HG02970 (cell line): ENCODE measurements around the gene PCDHGA12.
"Not testable (repeated sequence)": the region's sequence is repeated elsewhere in the genome, so short reads cannot be mapped to it uniquely, and the experiment has no call there.

Experiments
- ATAC-seq: cut with Tn5 transposase; IDR thresholded peaks from one replicate; pipeline ENCODE4 v1.9.1; 2021; ENCODE audit warnings: mild to moderate bottlenecking, moderate library complexity, moderate number of reproducible peaks; ENCODE audit not compliant: unreplicated experiment, low FRiP score

PCDHGA12 gene

DNA sequence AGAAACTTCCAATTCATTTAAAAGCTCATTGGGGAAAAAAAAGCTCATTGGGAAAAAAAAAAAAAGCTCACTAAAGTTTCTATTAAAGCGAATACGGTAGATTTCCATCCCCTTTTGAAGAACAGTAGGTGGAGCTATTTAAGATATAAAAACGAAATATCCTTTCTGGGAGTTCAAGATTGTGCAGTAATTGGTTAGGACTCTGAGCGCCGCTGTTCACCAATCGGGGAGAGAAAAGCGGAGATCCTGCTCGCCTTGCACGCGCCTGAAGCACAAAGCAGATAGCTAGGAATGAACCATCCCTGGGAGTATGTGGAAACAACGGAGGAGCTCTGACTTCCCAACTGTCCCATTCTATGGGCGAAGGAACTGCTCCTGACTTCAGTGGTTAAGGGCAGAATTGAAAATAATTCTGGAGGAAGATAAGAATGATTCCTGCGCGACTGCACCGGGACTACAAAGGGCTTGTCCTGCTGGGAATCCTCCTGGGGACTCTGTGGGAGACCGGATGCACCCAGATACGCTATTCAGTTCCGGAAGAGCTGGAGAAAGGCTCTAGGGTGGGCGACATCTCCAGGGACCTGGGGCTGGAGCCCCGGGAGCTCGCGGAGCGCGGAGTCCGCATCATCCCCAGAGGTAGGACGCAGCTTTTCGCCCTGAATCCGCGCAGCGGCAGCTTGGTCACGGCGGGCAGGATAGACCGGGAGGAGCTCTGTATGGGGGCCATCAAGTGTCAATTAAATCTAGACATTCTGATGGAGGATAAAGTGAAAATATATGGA lies at the start of gene PCDHGA12:
TSS of gene PCDHGA12 (plus strand) at position 176 of the 782 bp plus-strand sequence. CDS start at position 429, 253 bp downstream.
- ATAC-seq, result no peak

DNA sequence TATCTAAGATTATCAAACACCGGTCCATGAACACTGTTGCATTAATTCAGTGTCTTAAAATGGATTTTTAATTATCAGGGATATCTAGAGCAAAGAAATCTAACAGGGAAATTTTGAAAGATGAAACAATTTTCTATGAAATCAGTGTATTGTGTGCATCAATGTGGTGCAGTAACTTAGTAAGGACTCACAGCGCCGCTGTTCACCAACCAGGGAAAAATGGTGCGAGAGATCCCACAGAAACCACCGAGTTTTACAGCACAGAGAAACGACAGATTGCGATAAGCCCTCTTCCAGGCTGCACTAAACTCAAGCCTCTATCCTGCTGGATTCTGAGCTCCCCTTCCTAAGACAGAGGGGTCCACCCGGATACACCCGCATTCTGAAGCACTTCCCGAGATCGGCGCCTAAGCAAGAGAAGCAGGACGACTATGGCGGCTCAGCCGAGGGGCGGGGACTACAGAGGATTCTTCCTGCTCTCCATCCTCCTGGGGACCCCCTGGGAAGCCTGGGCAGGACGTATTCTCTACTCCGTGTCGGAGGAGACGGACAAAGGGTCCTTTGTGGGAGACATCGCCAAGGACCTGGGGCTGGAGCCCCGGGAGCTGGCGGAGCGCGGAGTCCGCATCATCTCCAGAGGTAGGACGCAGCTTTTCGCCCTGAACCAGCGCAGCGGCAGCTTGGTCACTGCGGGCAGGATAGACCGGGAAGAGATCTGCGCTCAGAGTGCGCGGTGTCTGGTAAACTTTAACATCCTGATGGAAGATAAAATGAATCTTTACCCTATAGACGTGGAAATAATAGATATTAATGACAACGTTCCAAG lies 47.6 kb upstream of the PCDHGA12 start, which contains the start of gene PCDHGA7:
TSS of gene PCDHGA7 (plus strand) at position 274 of the 826 bp plus-strand sequence. CDS start at position 432, 158 bp downstream.
- no peak for ATAC-seq

DNA sequence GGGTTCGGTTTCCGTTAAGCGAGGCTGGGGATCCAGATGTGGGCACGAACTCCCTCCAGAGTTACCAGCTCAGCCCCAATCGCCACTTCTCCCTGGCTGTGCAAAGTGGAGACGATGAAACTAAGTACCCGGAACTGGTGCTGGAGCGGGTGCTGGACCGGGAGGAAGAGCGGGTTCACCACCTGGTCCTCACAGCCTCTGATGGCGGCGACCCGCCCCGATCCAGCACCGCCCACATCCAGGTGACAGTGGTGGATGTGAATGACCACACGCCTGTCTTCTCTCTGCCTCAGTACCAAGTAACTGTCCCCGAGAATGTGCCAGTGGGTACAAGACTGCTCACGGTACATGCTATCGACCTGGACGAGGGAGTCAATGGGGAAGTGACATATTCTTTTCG lies 47.0 kb upstream of the PCDHGA12 start:
- no peak for ATAC-seq

DNA sequence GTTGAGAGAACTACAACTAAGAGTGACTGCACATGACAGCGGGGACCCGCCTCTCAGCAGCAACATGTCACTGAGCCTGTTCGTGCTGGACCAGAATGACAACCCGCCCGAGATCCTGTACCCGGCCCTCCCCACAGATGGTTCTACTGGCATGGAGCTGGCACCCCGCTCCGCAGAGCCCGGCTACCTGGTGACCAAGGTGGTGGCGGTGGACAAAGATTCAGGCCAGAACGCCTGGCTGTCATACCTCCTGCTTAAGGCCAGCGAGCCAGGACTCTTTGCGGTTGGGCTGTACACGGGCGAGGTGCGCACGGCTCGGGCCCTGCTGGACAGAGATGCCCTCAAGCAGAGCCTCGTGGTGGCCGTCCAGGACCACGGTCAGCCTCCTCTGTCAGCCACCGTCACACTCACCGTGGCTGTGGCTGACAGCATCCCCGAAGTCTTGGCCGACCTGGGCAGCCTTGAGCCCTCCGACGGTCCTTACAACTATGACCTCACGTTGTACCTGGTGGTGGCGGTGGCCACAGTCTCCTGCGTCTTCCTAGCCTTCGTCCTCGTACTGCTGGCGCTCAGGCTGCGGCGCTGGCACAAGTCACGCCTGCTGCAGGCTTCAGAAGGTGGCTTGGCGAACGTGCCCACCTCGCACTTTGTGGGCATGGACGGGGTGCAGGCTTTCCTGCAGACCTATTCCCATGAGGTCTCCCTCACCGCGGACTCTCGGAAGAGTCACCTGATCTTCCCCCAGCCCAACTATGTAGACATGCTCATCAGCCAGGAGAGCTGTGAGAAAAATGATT lies 45.6 kb upstream of the PCDHGA12 start:
- no peak for ATAC-seq

DNA sequence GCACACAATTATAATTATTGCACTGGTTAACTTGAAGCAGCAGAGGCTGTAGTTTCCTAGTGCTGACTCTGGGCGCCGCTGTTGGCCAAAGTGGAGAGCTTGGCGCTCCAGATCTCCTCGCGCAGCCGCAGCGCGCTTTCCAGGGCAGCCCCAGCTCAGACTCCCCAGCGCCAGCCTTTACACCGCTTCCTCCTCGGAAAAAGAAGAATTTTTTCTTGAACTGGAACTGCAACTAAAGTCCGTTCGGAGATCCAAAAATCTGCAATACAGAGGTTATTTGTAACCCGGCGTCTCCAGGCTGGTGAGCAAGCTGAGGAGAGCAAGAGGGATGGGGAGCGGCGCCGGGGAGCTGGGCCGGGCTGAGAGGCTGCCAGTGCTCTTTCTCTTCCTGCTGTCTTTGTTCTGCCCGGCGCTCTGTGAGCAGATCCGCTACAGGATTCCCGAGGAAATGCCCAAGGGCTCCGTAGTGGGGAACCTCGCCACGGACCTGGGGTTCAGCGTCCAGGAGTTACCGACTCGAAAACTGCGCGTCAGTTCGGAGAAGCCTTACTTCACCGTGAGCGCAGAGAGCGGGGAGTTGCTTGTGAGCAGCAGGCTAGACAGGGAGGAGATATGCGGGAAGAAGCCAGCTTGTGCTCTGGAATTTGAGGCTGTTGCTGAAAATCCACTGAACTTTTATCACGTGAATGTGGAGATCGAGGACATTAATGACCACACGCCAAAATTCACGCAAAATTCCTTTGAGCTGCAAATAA lies 42.6 kb upstream of the PCDHGA12 start, which contains the start of gene PCDHGB4:
TSS of gene PCDHGB4 (plus strand) at position 142 of the 755 bp plus-strand sequence. CDS start at position 329, 187 bp downstream.
- not testable (repeated sequence) for ATAC-seq

DNA sequence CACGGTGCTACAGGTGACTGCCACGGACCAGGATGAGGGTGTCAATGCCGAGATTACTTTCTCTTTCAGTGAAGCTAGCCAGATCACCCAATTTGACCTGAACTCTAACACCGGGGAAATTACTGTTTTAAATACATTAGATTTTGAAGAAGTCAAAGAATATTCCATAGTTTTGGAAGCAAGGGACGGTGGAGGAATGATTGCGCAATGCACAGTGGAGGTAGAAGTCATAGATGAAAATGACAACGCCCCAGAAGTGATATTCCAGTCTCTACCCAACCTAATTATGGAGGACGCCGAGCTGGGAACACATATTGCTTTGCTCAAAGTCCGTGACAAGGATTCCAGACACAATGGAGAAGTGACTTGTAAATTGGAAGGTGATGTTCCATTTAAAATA lies 41.6 kb upstream of the PCDHGA12 start:
- no peak for ATAC-seq

DNA sequence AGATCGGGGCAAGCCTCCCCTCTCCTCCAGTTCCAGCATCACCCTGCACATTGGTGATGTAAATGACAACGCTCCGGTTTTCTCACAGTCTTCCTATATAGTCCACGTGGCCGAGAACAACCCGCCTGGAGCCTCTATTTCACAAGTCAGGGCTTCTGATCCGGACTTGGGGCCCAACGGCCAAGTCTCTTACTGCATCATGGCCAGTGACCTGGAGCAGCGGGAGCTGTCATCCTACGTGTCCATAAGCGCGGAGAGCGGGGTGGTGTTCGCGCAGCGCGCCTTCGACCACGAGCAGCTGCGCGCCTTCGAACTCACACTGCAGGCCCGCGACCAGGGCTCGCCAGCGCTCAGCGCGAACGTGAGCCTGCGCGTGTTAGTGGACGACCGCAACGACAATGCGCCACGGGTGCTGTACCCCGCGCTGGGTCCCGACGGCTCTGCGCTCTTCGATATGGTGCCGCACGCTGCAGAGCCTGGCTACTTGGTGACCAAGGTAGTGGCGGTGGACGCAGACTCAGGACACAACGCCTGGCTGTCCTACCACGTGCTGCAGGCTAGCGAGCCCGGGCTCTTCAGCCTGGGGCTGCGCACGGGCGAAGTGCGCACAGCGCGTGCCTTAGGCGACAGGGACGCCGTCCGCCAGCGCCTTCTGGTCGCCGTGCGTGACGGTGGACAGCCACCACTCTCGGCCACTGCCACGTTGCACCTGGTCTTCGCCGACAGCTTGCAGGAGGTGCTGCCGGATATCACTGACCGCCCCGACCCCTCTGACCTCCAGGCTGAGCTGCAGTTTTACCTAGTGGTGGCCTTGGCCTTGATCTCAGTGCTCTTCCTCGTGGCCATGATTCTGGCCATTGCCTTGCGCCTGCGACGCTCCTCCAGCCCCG lies 40.9 kb upstream of the PCDHGA12 start:
- ATAC-seq, result no peak

DNA sequence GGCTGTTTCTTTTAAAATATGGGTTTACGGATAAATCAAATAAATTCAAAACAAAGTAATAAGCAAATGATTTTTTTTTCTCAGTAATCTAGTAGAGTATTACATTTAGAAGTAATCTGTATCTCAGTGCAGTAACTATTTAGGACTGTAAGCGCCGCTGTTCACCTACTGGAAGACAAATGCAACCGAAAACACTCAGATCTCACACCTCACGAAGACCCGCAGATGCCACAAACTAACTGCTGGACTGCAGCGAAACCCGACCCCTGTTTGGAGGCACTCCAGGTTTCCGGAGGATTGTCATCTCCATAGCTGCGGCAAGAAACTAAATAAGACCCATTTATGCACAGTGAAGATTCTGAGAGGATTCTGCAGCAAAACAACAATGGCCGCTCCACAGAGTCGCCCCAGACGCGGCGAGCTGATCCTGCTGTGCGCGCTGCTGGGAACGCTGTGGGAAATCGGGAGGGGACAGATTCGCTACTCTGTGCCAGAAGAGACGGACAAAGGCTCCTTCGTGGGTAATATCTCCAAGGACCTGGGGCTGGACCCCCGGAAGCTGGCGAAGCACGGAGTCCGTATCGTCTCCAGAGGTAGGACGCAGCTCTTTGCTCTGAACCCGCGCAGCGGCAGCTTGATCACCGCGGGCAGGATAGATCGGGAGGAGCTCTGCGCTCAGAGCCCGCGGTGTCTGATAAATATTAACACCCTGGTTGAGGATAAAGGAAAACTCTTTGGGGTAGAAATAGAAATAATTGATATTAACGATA lies 37.7 kb upstream of the PCDHGA12 start, which contains the start of gene PCDHGA8:
TSS of gene PCDHGA8 (plus strand) at position 205 of the 770 bp plus-strand sequence. CDS start at position 386, 181 bp downstream.
- ATAC-seq, result no peak

DNA sequence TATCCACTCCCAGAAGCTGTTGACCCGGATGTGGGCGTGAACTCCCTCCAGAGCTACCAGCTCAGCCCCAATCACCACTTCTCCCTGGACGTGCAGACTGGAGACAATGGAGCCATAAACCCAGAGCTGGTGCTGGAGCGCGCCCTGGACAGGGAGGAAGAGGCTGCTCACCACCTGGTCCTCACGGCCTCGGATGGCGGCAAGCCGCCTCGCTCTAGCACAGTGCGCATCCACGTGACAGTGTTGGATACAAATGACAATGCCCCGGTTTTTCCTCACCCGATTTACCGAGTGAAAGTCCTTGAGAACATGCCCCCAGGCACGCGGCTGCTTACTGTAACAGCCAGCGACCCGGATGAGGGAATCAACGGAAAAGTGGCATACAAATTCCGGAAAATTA lies 37.0 kb upstream of the PCDHGA12 start:
- no peak for ATAC-seq

DNA sequence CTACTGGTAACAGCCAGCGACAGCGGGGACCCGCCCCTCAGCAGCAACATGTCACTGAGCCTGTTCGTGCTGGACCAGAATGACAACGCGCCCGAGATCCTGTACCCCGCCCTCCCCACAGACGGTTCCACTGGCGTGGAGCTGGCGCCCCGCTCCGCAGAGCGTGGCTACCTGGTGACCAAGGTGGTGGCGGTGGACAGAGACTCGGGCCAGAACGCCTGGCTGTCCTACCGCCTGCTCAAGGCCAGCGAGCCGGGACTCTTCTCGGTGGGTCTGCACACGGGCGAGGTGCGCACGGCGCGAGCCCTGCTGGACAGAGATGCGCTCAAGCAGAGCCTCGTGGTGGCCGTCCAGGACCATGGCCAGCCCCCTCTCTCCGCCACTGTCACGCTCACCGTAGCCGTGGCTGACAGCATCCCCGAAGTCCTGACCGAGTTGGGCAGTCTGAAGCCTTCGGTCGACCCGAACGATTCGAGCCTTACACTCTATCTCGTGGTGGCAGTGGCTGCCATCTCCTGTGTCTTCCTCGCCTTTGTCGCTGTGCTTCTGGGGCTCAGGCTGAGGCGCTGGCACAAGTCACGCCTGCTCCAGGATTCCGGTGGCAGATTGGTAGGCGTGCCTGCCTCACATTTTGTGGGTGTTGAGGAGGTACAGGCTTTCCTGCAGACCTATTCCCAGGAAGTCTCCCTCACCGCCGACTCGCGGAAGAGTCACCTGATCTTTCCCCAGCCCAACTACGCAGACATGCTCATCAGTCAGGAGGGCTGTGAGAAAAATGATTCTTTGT lies 35.7 kb upstream of the PCDHGA12 start:
- ATAC-seq, result not testable (repeated sequence)

DNA sequence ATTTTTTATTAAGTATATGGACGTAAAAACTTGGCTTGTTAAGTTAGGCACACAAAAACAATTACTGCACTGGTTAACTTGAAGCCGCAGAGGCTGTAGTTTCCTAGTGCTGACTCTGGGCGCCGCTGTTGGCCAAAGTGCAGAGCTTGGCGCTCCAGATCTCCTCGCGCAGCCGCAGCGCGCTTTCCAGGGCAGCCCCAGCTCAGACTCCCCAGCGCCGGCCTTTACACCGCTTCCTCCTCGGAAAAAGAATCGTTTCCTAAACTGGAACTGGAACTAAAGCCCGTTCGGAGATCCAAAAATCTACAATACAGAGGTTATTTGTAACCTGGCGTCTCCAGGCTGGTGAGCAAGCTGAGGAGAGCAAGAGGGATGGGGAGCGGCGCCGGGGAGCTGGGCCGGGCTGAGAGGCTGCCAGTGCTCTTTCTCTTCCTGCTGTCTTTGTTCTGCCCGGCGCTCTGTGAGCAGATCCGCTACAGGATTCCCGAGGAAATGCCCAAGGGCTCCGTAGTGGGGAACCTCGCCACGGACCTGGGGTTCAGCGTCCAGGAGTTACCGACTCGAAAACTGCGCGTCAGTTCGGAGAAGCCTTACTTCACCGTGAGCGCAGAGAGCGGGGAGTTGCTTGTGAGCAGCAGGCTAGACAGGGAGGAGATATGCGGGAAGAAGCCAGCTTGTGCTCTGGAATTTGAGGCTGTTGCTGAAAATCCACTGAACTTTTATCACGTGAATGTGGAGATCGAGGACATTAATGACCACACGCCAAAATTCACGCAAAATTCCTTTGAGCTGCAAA lies 32.4 kb upstream of the PCDHGA12 start, which contains the start of gene PCDHGB5:
TSS of gene PCDHGB5 (plus strand) at position 192 of the 796 bp plus-strand sequence. CDS start at position 373, 181 bp downstream.
- not testable (repeated sequence) for ATAC-seq

DNA sequence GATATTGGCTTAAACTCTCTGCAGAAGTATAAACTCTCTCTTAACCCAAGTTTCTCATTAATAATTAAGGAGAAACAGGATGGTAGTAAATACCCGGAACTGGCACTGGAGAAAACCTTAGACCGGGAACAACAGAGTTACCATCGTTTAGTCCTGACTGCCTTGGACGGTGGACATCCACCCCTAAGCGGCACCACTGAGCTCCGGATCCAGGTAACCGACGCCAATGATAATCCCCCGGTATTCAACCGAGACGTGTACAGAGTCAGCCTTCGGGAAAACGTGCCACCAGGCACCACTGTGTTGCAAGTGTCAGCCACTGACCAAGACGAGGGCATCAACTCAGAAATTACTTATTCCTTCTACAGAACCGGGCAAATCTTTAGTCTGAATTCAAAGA lies 31.7 kb upstream of the PCDHGA12 start:
- no peak for ATAC-seq

DNA sequence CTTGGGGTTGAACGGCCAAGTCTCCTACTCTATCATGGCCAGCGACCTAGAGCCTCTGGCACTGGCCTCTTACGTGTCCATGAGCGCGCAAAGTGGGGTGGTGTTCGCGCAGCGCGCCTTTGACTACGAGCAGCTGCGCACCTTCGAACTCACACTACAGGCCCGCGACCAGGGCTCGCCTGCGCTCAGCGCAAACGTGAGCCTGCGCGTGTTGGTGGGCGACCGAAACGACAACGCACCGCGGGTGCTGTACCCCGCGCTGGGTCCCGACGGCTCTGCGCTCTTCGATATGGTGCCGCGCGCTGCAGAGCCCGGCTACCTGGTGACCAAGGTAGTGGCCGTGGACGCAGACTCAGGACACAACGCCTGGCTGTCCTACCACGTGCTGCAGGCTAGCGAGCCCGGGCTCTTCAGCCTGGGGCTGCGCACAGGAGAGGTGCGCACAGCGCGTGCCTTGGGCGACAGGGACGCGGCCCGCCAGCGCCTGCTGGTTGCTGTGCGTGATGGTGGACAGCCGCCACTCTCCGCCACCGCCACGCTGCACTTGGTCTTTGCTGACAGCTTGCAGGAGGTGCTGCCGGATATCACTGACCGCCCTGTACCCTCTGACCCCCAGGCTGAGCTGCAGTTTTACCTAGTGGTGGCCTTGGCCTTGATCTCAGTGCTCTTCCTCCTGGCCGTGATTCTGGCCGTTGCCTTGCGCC lies 30.6 kb upstream of the PCDHGA12 start:
- no peak for ATAC-seq

DNA sequence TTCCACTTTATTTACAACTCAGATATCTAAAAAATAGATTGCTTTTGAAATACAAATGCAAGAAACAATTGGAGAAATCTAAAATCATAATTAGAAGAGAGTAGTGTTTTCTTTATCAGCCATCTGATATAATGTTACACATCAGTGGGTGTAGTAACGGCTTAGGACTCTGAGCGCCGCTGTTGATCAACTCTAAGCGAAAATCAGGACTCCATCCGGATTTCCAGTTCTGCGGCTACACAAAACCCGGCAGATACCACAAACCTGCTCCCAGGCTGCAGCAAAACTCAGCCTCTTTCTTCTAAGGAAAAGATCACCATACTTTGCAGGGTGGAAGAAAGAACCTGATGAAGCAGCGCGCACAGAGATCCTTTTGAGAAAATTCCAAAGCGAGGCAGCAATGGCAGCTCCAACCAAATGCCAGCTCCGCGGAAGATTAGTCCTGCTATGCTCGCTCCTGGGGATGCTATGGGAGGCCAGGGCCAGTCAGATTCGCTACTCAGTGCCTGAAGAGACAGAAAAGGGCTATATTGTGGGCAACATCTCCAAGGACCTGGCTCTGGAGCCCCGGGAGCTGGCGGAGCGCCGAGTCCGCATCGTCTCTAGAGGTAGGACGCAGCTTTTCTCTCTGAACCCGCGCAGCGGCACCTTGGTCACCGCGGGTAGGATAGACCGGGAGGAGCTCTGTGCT lies 27.6 kb upstream of the PCDHGA12 start, which contains the start of gene PCDHGA9:
TSS of gene PCDHGA9 (plus strand) at position 226 of the 691 bp plus-strand sequence. CDS start at position 401, 175 bp downstream.
- no peak for ATAC-seq

DNA sequence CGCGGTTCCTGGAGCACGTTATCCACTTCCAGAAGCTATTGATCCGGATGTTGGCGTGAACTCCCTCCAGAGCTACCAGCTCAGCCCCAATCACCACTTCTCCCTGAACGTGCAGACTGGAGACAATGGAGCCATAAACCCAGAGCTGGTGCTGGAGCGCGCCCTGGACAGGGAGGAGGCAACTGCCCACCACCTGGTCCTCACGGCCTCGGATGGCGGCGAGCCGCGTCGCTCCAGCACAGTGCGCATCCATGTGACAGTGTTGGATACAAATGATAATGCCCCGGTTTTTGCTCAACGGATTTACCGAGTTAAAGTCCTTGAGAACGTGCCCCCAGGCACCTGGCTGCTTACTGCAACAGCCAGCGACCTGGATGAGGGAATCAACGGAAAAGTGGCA lies 26.9 kb upstream of the PCDHGA12 start:
- no peak for ATAC-seq
